Activated B cell treated with CpG ODN at 0.5 μM for 24 hours (primary cell): ENCODE results near the gene AOX1. TPM values are rescaled to one million over a fixed set of nuclear protein-coding genes. Genes with fewer than 3 reads are reported as not detected.
"Not testable (repeated sequence)": the region's sequence is repeated elsewhere in the genome, so short reads cannot be mapped to it uniquely, and the experiment has no call there.

Source experiments
- ATAC-seq: fragments of 200-7000 bp; cut with Tn5 transposase; one replicate; pipeline ENCODE4 v1.10.0; 2021; ENCODE audit warnings: low read depth, mild to moderate bottlenecking, moderate library complexity
- CTCF ChIA-PET: fragments of 350-600 bp; sonication (Branson Sonifier 250); formaldehyde crosslinking; loops from one replicate; lab custom pipeline; 2021; ENCODE audit warnings: antibody characterized with exemption; lab: Charles Lee
- POLR2A ChIA-PET: fragments of 350-600 bp; sonication (Branson Sonifier 250); formaldehyde crosslinking; loops from one replicate; lab custom pipeline; 2021; ENCODE audit warnings: antibody characterized with exemption; lab: Charles Lee
- DNase-seq: peaks from one replicate; pipeline ENCODE4 v3.0.0; 2022
- H3K27ac Mint-ChIP-seq: one replicate; pipeline ENCODE4 v1.8.0; 2020; ENCODE audit warnings: mixed read lengths
- H3K27me3 Mint-ChIP-seq: one replicate; pipeline ENCODE4 v1.8.0; 2021; ENCODE audit warnings: mixed read lengths
- H3K36me3 Mint-ChIP-seq: one replicate; pipeline ENCODE4 v1.8.0; 2021; ENCODE audit warnings: low read depth, mixed read lengths
- H3K4me1 Mint-ChIP-seq: one replicate; pipeline ENCODE4 v1.8.0; 2021; ENCODE audit warnings: mixed read lengths
- H3K4me3 Mint-ChIP-seq: one replicate; pipeline ENCODE4 v1.8.0; 2020; ENCODE audit warnings: mild to moderate bottlenecking, mixed read lengths
- H3K9me3 Mint-ChIP-seq: one replicate; pipeline ENCODE4 v1.8.0; 2020; ENCODE audit warnings: mixed read lengths
- intact Hi-C: fragments of 100-400 bp; cut with micrococcal nuclease; formaldehyde crosslinking; loops from one replicate; pipeline ENCODE4 v1.15.1; 2024
- total RNA-seq: library from RNA; stranded (reverse); gene quantifications from 2 replicates; pipeline ENCODE4 v1.2.3, GENCODE V29; 2022
- TF ChIP-seq, protein P1 (sequence below): fragments of 200-600 bp; IDR thresholded peaks from one replicate; pipeline ENCODE4 v1.8.0; 2022; ENCODE audit warnings: antibody characterized with exemption, mild to moderate bottlenecking

Gene AOX1
- total RNA-seq, 1 donor from 2014 or later = 0.24 TPM

GRCh38 chr2:200609028-200609614 lies 23.3 kb downstream of the AOX1 start:
- TF ChIP-seq, protein P1, sequence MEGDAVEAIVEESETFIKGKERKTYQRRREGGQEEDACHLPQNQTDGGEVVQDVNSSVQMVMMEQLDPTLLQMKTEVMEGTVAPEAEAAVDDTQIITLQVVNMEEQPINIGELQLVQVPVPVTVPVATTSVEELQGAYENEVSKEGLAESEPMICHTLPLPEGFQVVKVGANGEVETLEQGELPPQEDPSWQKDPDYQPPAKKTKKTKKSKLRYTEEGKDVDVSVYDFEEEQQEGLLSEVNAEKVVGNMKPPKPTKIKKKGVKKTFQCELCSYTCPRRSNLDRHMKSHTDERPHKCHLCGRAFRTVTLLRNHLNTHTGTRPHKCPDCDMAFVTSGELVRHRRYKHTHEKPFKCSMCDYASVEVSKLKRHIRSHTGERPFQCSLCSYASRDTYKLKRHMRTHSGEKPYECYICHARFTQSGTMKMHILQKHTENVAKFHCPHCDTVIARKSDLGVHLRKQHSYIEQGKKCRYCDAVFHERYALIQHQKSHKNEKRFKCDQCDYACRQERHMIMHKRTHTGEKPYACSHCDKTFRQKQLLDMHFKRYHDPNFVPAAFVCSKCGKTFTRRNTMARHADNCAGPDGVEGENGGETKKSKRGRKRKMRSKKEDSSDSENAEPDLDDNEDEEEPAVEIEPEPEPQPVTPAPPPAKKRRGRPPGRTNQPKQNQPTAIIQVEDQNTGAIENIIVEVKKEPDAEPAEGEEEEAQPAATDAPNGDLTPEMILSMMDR = no peak
- Mint-ChIP-seq H3K9me3 (peaks cover 8% of the 10 kb centered on the region), H3K4me3 (no peak overlapping the region), H3K27ac (no peak overlapping the region), H3K36me3 (no peaks in the 10 kb centered on the region), H3K27me3 (peaks cover 5% of the 10 kb centered on the region), H3K4me1 (no peaks in the 10 kb centered on the region)
- DNase-seq = no peak
- ChIA-PET CTCF (no interaction called here), POLR2A (no interaction called here)
- intact Hi-C loops = no loop called here
- ATAC-seq = no peak

DNA sequence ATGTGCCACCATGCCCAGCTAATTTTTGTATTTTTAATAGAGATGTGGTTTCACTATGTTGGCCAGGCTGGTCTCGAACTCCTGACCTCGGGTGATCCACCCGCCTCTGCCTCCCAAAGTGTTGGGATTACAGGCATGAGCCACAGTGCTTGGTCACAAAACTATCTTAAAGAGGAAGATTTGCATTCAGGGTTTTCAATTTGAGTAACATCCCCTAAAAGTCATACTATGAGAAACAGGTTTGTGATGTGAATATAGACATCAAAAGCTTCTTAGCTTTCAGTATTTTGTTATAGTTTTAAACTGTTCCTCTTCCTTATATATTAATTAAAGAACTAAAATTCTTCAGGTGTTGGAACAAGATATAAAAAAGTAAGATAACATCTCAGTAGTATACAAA lies 24.4 kb downstream of the AOX1 start:
- H3K9me3 Mint-ChIP-seq, ATAC-seq, DNase-seq, H3K36me3 Mint-ChIP-seq, H3K4me1 Mint-ChIP-seq, H3K4me3 Mint-ChIP-seq, H3K27ac Mint-ChIP-seq, intact Hi-C loops: not testable (repeated sequence)
- peaks cover 11% of the 10 kb centered on the region for H3K27me3 Mint-ChIP-seq
- CTCF ChIA-PET = interaction anchor here (0.6 kb wide), 1 partner anchor 34 kb away, joined by 3 read pairs; no protein-coding TSS in a partner anchor
- POLR2A ChIA-PET = interaction anchor here (0.5 kb wide), 1 partner anchor 193 kb away, joined by 4 read pairs; no protein-coding TSS in a partner anchor

- ATAC-seq = no peak
- no peaks in the 10 kb centered on the region for H3K36me3 Mint-ChIP-seq
- TF ChIP-seq, protein P1 = no peak
- no peak overlapping the region for H3K27ac Mint-ChIP-seq
- peaks cover 11% of the 10 kb centered on the region for H3K27me3 Mint-ChIP-seq
- CTCF ChIA-PET = no interaction called here
- no peaks in the 10 kb centered on the region for H3K9me3 Mint-ChIP-seq
- intact Hi-C loops = no loop called here
- H3K4me1 Mint-ChIP-seq = peaks cover 13% of the 10 kb centered on the region
- POLR2A ChIA-PET = interaction anchor here (1.0 kb wide), 1 partner anchor 9 kb away, joined by 3 read pairs; no protein-coding TSS in a partner anchor
- DNase-seq = no peak
- no peak overlapping the region for H3K4me3 Mint-ChIP-seq
These were observed 27.9 kb downstream of the AOX1 start for GRCh38 chr2:200613692-200614091.

DNA sequence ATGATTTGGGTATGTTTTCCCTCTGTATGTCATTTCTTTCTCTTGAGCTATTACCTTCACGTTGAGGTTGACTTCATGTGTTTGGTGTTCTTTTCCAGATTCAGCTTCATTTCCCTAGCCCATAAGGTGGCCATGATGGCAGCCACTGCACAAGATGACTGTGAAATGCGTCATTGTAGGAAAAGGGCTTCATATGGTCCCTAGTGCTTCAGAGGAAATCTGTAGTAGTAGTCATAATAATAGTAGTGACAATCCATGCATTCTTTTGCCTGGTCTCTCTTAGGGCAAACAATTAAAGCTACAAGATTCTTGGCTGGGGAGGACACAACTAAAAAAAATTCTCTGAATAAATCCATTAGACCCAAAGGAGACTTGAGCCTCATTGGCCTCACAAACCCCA lies 28.4 kb downstream of the AOX1 start:
- Mint-ChIP-seq H3K4me1 (peaks cover 13% of the 10 kb centered on the region), H3K27ac (no peak overlapping the region), H3K27me3 (peaks cover 11% of the 10 kb centered on the region), H3K36me3 (no peaks in the 10 kb centered on the region), H3K9me3 (no peaks in the 10 kb centered on the region), H3K4me3 (no peak overlapping the region)
- ChIA-PET CTCF (no interaction called here), POLR2A (interaction anchor here (1.0 kb wide), 1 partner anchor 9 kb away, joined by 3 read pairs; no protein-coding TSS in a partner anchor)
- DNase-seq (no peak), ATAC-seq (no peak)
- TF ChIP-seq, protein P1 = no peak
- intact Hi-C loops = no loop called here

- H3K9me3 Mint-ChIP-seq = no peaks in the 10 kb centered on the region
- no peak overlapping the region for H3K27ac Mint-ChIP-seq
- TF ChIP-seq, protein P1 = no peak
- H3K4me3 Mint-ChIP-seq = no peak overlapping the region
- DNase-seq = no peak
- no peak for ATAC-seq
- H3K36me3 Mint-ChIP-seq = no peaks in the 10 kb centered on the region
- ChIA-PET CTCF (no interaction called here), POLR2A (no interaction called here)
- H3K4me1 Mint-ChIP-seq = peaks cover 13% of the 10 kb centered on the region
- intact Hi-C loops = no loop called here
- H3K27me3 Mint-ChIP-seq = peaks cover 11% of the 10 kb centered on the region
These were observed 29.4 kb downstream of the AOX1 start for GRCh38 chr2:200615247-200615646.
